Motor neuron (in vitro differentiated cells): ENCODE measurements around the gene ERP44. TPM values are rescaled to one million over a fixed set of nuclear protein-coding genes. Genes with fewer than 3 reads are reported as not detected.

Experiments used
- ATAC-seq, 8 experiments: fragments of 200-7000 bp; cut with Tn5 transposase; replicated peaks in 6 of 8; 2 replicates each; pipeline ENCODE4 v1.8.0; 2021; ENCODE audit warnings: mild to moderate bottlenecking in 8 of 8, moderate library complexity in 8 of 8
- H3K27ac ChIP-seq, 2 donors: fragments of 250-450 bp; sonication (Bioruptor Pico); 2 replicates each; pipeline ENCODE4 v1.9.0; 2021; ENCODE audit warnings: antibody characterized with exemption in 2 of 2, mild to moderate bottlenecking in 2 of 2, moderate library complexity in 1 of 2
- H3K4me1 ChIP-seq, 2 donors: fragments of 250-450 bp; sonication (Bioruptor Pico); replicated peaks in 1 of 2; 2 replicates each; pipeline ENCODE4 v1.6.1; 2021; ENCODE audit warnings: antibody characterized with exemption in 2 of 2, mild to moderate bottlenecking in 2 of 2, moderate library complexity in 1 of 2
- H3K4me3 ChIP-seq, 5 donors: fragments of 250-450 bp; sonication (Bioruptor Pico); 2 replicates each; pipeline ENCODE4 v1.9.0; 2021; ENCODE audit warnings: antibody characterized with exemption in 5 of 5, mild to moderate bottlenecking in 5 of 5, moderate library complexity in 4 of 5
- WGBS, 10 experiments: fragments of 450-650 bp; shearing (Covaris generic); methylation state at CpG; one replicate each; pipeline ENCODE4 v1.0.0; 2022; 5-methylcytosine and 5-hydroxymethylcytosine counted together
- in situ Hi-C, 9 experiments: fragments of 400-800 bp; cut with MboI; loops; one replicate each; pipeline ENCODE4 v1.15.0; 2021; ENCODE audit warnings: low sequenced_read_pairs in 9 of 9, low pct_unique_long_range_greater_than_20kb in 2 of 9; ENCODE audit not compliant: unreplicated experiment in 9 of 9
- total RNA-seq, 8 experiments: library from RNA; unstranded; fragments of 300-600 nt; gene quantifications; 2 replicates each; pipeline versions ENCODE4 v1.2.3 to v1.2.4, GENCODE V29; 2022

The ERP44 gene
- total RNA-seq, 8 experiments from 2014 or later: 10.6 to 32.5 (median 18.0) TPM

DNA sequence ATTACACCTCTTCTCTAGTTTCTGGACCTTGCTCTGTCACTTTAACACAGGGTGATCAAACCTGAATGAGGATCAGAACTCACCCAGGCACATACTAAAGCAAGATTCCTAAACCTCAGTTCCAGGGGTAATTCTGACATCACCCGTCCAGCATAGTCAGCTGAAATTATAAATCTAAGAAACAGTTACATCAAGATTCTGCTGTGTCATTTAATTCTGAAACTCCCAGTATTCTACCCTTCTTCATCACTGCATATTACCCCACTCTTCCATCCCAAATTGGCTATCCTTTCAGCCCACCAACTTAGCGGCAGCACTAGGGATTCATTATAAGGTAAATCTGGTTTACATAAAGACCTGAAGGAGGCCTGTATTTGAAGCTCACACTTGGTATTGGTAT lies 128.3 kb downstream of the ERP44 start:
- WGBS, 10 experiments: 86 to 100% (median 100%) methylated on average over 1 to 2 of the region's 2 CpGs; no CpG with 5 or more reads in 3 of the 10 experiments
- H3K4me3 ChIP-seq: no peak overlapping the region
- in situ Hi-C loops: no loop called here
- H3K4me1 ChIP-seq: no peaks in the 10 kb centered on the region
- no peak for ATAC-seq
- no peak overlapping the region for H3K27ac ChIP-seq

GRCh38 chr9:99967457-99967856 lies 131.3 kb downstream of the ERP44 start:
- in situ Hi-C loops: no loop called here
- 60 to 100% (median 86%) methylated on average over 1 to 2 of the region's 2 CpGs; no CpG with 5 or more reads in 3 of the 10 experiments for WGBS, 10 experiments

GRCh38 chr9:99966716-99967115 lies 132.1 kb downstream of the ERP44 start:
- Histone ChIP-seq H3K4me1 (no peaks in the 10 kb centered on the region), H3K4me3 (no peak overlapping the region), H3K27ac (no peak overlapping the region)
- ATAC-seq: peak in 1 of 8 experiments; percentile 64
- in situ Hi-C loops: no loop called here
- WGBS, 10 experiments: 20 to 75% (median 47%) methylated on average over 1 to 2 of the region's 2 CpGs; no CpG with 5 or more reads in 2 of the 10 experiments

More at GRCh38 chr9:99967457-99967856, 131.3 kb downstream of the ERP44 start:
- Histone ChIP-seq H3K4me1 (no peaks in the 10 kb centered on the region), H3K4me3 (no peak overlapping the region), H3K27ac (no peak overlapping the region)
- ATAC-seq: no peak

DNA sequence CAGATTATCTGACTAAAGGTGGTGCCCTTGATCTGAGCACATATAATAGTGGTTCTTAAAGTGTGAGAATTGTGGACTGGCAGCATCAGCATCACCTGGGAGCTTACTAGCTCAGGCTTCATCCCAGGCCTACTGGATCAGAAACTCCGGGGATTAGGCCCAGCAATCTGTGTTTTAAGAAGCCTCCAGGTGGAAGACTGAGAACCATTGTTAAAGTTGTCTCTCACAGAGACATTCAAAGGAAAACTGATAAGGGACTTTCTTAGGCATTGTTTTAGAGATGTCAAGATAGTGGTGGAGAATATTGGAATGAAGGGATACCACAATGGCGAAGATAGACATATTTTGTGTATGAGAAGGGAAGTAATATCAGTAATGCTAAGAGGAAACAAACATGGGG lies 132.8 kb downstream of the ERP44 start:
- no peak for ATAC-seq
- Histone ChIP-seq H3K4me1 (no peaks in the 10 kb centered on the region), H3K4me3 (no peak overlapping the region), H3K27ac (no peak overlapping the region)
- in situ Hi-C loops: no loop called here
- 83 to 100% (median 94%) methylated on average over 1 to 2 of the region's 2 CpGs; no CpG with 5 or more reads in 1 of the 10 experiments for WGBS, 10 experiments

- ATAC-seq: no peak
- in situ Hi-C loops: no loop called here
- WGBS, 10 experiments: 50 to 100% (median 85%) methylated on average over 1 of the region's 1 CpG; no CpG with 5 or more reads in 2 of the 10 experiments
- no peak overlapping the region for H3K4me3 ChIP-seq
- H3K4me1 ChIP-seq: no peaks in the 10 kb centered on the region
- H3K27ac ChIP-seq: no peak overlapping the region
Measured at GRCh38 chr9:99964336-99964735, 134.5 kb downstream of the ERP44 start.

DNA sequence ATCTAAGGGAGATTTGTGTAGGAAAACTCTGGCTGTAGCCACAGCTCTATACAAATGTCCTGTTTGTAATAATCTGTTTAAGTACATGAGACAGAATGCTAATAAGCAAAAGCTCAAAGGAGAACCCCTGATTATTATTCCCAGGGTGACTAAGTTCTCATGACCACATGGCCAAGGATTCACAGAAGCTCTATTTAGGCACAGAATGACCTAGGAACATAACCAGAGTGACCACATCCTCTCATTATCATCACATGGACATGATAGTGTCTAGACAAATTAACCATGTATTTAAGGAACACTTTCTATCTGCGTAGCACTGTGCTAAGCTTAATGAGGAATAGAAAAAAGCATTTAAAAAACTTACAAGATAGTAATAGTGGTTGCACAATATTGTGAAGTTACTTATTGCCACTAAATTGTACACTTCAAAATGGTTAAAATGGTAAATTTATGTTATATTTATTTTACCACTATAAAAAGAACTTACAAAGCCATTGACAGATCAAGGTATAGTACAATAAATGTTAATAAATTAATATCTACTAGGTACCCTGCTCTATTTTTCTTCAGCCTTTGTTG lies 136.0 kb downstream of the ERP44 start:
- 83 to 100% (median 100%) methylated on average over 1 of the region's 1 CpG; no CpG with 5 or more reads in 4 of the 10 experiments for WGBS, 10 experiments
- ATAC-seq: peak in 5 of 8 experiments; percentile 23 to 60 (median 28)
- Histone ChIP-seq H3K27ac (no peak overlapping the region), H3K4me1 (no peaks in the 10 kb centered on the region), H3K4me3 (no peak overlapping the region)
- in situ Hi-C loops: no loop called here

DNA sequence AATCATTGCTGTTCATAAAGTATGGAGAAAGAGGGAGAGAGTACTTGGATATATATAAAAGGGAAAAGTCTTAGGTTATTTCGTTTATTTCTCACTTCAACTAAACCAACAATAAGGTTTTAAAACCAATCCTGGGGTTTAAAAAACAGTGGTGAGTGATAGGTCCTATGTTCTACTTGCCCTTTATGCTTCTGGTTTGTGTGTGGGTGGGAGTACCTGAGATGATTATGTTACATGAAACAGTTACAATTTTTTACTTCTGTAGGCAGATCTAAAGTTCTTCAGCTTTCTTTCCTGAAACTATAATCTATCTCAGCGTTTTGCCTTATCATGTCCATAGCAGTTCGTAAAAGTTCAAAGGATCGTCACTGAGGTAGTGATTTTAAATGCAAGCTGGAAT lies 143.2 kb downstream of the ERP44 start:
- H3K27ac ChIP-seq: no peak overlapping the region
- WGBS, 10 experiments: 65 to 96% (median 80%) methylated on average over 3 to 4 of the region's 4 CpGs
- ATAC-seq: no peak
- no peaks in the 10 kb centered on the region for H3K4me1 ChIP-seq
- H3K4me3 ChIP-seq: no peak overlapping the region
- in situ Hi-C loops: no loop called here

DNA sequence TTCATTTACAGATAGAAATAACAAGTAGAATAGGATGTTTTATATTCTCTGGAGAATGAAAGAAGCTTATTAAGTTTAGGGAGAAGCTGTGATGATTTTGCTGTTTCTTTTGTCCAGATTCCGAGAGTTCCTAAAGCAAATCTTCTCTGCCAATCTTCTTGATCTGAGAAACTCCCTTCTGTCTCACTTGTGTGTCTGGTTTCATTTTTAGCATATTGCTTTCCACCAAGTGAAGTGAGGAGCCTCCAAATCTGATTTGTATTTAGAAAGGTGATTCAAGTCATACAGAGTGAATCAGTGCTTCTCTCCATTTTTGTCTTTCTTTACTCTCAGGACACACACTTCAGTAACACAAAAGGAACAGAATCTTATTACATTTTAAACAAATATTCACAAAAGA lies 144.0 kb downstream of the ERP44 start:
- no peak overlapping the region for H3K4me3 ChIP-seq
- ATAC-seq: peak in 1 of 8 experiments; percentile 51
- in situ Hi-C loops: no loop called here
- no peaks in the 10 kb centered on the region for H3K4me1 ChIP-seq
- H3K27ac ChIP-seq: no peak overlapping the region
- 67 to 100% (median 94%) methylated on average over 1 of the region's 1 CpG; no CpG with 5 or more reads in 2 of the 10 experiments for WGBS, 10 experiments

- Histone ChIP-seq H3K4me1 (no peaks in the 10 kb centered on the region), H3K27ac (no peak overlapping the region), H3K4me3 (no peak overlapping the region)
- WGBS, 10 experiments: 59 to 100% (median 95%) methylated on average over 1 to 3 of the region's 3 CpGs
- in situ Hi-C loops: no loop called here
- no peak for ATAC-seq
Measured at GRCh38 chr9:99953861-99954507, 144.8 kb downstream of the ERP44 start.

GRCh38 chr9:99948896-99949295 lies 149.9 kb downstream of the ERP44 start:
- no peak overlapping the region for H3K4me3 ChIP-seq
- in situ Hi-C loops: no loop called here
- no peak overlapping the region for H3K27ac ChIP-seq
- no peak for ATAC-seq
- no peaks in the 10 kb centered on the region for H3K4me1 ChIP-seq

DNA sequence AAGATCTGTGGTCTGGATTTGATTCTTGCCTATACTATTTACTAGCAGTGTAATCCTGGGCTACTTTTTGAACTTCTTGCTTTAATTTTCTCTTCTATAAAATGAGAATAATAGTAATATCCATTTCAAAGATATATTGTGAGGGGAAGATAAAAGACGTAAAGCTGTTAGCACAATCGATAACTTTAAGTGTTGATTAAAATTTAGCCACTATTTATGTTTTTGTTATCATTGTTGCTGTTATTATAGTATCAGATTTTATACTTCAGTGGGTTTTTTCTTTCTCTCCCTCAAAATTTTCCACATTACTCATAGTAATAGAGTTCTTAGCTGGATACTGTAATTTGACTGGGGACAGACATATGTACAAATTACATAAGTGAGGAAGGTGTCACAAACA lies 150.3 kb downstream of the ERP44 start:
- no peak for ATAC-seq
- Histone ChIP-seq H3K4me3 (no peak overlapping the region), H3K27ac (no peak overlapping the region), H3K4me1 (no peaks in the 10 kb centered on the region)
- in situ Hi-C loops: no loop called here
- WGBS, 10 experiments: 93 to 100% (median 100%) methylated on average over 2 of the region's 2 CpGs; no CpG with 5 or more reads in 2 of the 10 experiments

GRCh38 chr9:99947395-99947794 lies 151.4 kb downstream of the ERP44 start:
- 52 to 95% (median 64%) methylated on average over 1 to 3 of the region's 3 CpGs; no CpG with 5 or more reads in 1 of the 10 experiments for WGBS, 10 experiments
- H3K27ac ChIP-seq: no peak overlapping the region
- in situ Hi-C loops: no loop called here
- H3K4me3 ChIP-seq: no peak overlapping the region
- ATAC-seq: no peak
- H3K4me1 ChIP-seq: no peaks in the 10 kb centered on the region

- no peaks in the 10 kb centered on the region for H3K4me1 ChIP-seq
- WGBS, 10 experiments: 69 to 100% (median 94%) methylated on average over 2 to 4 of the region's 4 CpGs
- in situ Hi-C loops: no loop called here
- H3K27ac ChIP-seq: no peak overlapping the region
- no peak overlapping the region for H3K4me3 ChIP-seq
- no peak for ATAC-seq
Measured at GRCh38 chr9:99936947-99937587, 161.7 kb downstream of the ERP44 start.
